ENCODE data around the gene RNF224. TPM values are rescaled to one million over a fixed set of nuclear protein-coding genes. Genes with fewer than 3 reads are reported as not detected.
A peak's percentile ranks its signal among the peaks of the same experiment; 100 is the strongest.
"Not testable (repeated sequence)": the region's sequence is repeated elsewhere in the genome, so short reads cannot be mapped to it uniquely, and the experiment has no call there.

RNF224 gene
- total RNA-seq, 1 donor from 2014 or later = not detected

DNA sequence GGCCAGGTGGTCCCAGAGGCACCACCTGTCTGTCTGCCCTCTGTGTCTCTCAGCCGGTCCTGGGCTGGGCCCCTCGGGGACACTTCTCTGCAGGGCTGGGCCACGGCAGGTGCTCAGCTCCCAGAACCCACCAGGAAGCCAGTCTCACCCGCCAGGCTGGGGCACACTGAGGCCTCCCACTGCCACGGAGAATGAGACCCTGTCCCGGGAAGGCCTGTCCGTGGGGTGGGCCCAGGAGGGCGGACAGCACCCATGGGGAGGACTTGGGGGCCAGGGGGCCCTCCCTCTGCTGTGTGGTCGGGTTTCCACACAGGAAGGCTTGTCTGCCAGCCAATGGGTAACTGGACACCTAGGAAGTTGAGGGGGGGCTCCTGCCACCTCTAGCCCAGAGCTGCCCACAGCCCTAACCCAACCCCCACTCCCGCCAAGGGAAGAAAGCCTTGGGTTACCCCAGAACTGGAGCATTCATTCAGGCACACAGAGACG lies 9.7 kb downstream of the RNF224 start:
- DNase-seq (ENCODE audit: extremely low read depth, low read depth, low spot score) = no peak

- no peak for DNase-seq (ENCODE audit: extremely low read depth, low read depth, low spot score)
Observed at GRCh38 chr9:137237759-137238726, 10.7 kb downstream of the RNF224 start.

- DNase-seq (ENCODE audit: extremely low read depth, low read depth, low spot score) = not testable (repeated sequence)
Observed at GRCh38 chr9:137239541-137240200, 12.4 kb downstream of the RNF224 start.

GRCh38 chr9:137240318-137240840 lies 13.1 kb downstream of the RNF224 start:
- DNase-seq (ENCODE audit: extremely low read depth, low read depth, low spot score) = no peak

DNA sequence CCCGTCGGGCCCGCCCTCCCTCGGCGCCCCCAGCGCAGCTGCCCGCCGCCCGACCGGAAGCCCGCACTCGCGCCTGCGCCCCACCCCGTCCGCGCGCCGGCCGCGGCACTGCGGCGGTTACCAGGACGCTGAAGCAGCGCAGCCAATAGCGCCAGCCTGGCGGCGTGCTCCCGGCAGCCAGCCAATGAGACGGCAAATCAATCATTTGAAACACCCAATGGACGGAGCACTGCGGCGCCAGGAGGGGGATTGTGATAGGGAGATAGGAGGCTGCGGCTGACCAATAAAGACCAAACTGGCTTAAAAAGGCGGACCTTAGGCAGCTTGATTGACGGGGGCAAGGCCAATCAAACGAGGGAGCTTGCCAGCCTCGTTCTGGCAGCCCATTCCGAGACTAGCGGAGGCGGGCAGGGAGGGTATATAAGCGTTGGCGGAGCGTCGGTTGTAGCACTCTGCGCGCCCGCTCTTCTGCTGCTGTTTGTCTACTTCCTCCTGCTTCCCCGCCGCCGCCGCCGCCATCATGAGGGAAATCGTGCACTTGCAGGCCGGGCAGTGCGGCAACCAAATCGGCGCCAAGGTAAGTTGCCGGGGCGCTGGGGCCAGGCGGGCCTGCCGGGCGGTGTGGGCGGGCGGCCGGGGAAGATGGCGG lies 13.7 kb downstream of the RNF224 start, which contains the start of gene TUBB4B:
TUBB4B (plus strand) TSS at position 447 of the 649 bp plus-strand sequence; CDS start at position 521, 74 bp downstream.
- DNase-seq (ENCODE audit: extremely low read depth, low read depth, low spot score) = peak; percentile 97

- no peak for DNase-seq (ENCODE audit: extremely low read depth, low read depth, low spot score)
Observed at GRCh38 chr9:137241490-137242268, 14.4 kb downstream of the RNF224 start.

DNA sequence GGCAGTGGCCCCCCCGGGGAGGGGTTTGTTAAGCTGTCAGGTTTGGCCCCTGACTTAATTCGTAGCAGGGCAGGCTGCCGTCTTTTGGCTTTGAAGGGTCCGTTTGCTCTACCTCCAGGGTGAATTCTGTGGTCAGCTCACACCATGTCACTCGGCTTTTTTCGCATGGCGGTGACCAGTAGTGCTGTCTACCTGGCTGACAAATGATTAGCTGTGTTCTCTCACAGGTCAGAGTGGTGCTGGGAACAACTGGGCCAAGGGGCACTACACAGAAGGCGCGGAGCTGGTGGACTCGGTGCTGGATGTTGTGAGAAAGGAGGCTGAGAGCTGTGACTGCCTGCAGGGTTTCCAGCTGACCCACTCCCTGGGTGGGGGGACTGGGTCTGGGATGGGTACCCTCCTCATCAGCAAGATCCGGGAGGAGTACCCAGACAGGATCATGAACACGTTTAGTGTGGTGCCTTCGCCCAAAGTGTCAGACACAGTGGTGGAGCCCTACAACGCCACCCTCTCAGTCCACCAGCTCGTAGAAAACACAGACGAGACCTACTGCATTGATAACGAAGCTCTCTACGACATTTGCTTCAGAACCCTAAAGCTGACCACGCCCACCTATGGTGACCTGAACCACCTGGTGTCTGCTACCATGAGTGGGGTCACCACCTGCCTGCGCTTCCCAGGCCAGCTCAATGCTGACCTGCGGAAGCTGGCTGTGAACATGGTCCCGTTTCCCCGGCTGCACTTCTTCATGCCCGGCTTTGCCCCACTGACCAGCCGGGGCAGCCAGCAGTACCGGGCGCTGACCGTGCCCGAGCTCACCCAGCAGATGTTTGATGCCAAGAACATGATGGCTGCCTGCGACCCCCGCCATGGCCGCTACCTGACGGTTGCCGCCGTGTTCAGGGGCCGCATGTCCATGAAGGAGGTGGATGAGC lies 15.2 kb downstream of the RNF224 start:
- no peak for DNase-seq (ENCODE audit: extremely low read depth, low read depth, low spot score)

DNA sequence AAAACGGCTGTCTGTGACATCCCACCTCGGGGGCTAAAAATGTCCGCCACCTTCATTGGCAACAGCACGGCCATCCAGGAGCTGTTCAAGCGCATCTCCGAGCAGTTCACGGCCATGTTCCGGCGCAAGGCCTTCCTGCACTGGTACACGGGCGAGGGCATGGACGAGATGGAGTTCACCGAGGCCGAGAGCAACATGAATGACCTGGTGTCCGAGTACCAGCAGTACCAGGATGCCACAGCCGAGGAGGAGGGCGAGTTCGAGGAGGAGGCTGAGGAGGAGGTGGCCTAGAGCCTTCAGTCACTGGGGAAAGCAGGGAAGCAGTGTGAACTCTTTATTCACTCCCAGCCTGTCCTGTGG lies 15.9 kb downstream of the RNF224 start:
- DNase-seq (ENCODE audit: extremely low read depth, low read depth, low spot score) = not testable (repeated sequence)

DNA sequence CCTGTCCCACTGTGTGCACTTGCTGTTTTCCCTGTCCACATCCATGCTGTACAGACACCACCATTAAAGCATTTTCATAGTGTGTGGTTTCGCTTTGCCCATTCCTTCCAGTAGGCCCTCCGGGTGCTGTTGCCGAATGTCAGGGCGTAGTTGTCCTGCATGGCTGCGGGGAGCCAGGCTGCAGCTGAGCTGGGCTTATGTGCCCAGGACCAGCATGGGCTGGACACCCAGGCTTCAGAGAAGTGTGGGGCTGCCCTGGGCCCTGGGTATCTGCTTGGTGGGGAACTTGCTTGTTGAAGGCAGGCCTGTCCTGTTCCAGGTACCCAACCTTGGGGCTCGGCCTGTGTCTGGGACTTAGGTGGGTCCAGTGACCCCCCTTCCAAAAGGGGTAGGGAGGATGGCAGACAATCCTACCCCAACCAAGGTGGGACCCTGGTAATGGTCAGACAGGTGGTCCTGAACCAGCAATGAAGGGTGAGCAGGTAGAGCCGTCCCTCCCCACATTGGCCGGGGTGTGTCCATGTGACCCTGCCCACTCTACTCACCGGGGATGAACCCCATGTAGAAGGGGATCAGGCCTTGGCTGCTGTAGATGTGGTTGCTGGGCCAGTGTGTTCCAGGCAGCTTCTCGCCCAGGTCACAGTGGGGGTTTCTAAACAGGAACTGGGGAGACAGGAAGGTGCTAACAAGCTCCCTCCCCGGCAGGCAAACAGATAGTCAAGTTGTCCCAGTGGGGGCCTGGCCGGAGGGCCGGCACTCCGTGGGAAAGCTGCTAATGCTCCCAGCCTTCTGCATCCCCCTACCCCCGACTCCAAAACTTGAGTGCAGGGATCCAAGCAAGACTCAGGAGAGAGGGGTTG lies 16.6 kb downstream of the RNF224 start:
- DNase-seq (ENCODE audit: extremely low read depth, low read depth, low spot score) = no peak

GRCh38 chr9:137244486-137245449 lies 17.5 kb downstream of the RNF224 start:
- no peak for DNase-seq (ENCODE audit: extremely low read depth, low read depth, low spot score)

- DNase-seq (ENCODE audit: extremely low read depth, low read depth, low spot score) = no peak
Observed at GRCh38 chr9:137245450-137246421, 18.4 kb downstream of the RNF224 start.

DNA sequence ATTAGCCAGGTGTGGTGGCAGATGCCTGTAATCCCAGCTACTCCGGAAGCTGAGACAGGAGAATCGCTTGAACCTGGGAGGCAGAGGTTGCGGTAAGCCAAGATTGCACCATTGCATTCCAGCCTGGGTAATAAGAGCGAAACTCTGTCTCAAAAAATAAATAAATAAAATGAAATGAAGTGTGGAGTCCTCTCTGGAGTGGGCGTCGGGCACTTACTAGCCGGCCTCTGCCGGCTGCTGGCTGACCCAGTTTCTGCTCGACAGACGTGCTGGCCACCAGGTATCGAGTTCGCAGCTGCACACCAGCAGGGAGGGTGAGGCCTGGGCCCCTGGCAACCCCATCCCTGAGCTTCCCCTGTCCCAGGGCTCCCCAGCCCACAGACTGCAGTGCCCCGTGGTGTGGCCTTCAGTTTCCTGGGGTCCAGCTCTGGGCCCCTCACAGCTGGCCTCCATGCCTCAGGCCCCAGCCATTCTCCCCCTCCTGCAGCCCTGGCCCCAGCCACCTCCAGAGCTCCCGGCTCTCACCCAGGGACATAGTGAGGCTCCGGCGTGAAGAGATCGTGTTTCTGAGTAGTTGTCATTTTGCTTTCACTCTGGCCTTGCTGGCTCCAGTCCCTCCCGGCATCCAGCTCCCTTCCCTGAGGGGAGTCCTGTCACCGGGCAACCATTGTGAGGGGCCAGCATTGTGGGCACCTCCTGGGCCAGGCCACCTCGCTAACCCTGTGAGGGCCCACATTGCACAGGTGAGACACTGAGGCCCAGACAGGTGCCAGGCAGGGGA lies 20.0 kb downstream of the RNF224 start:
- DNase-seq (ENCODE audit: extremely low read depth, low read depth, low spot score) = no peak

DNA sequence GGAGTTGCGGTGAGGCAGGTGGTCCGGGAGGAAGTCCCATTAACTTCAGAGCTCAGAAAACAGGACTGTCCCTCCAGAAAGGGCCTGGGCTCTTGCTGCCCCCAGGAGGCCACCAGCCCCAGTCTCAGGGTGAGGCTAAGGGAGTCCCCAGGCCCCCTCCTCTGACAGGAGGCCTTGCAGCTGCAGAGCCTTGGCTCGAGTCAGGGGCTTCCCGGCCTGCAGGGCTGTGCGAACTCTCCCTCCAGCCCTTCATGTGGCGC lies 20.5 kb downstream of the RNF224 start:
- no peak for DNase-seq (ENCODE audit: extremely low read depth, low read depth, low spot score)

GRCh38 chr9:137250329-137251193 lies 23.3 kb downstream of the RNF224 start:
- no peak for DNase-seq (ENCODE audit: extremely low read depth, low read depth, low spot score)

DNA sequence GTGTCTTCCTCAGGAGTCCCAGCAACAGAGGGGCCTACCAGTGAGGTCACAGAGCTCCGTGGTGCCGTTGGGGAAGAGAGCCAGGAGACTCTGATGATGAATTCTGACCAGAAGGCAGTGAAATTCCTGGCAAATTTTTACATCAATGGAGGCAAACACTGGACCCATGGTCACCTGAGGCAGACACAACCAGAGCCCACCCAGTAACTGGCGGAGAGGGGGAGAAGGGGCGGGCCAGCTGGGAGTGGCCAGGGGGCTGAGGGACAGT lies 23.8 kb downstream of the RNF224 start, which contains the start of gene STPG3:
STPG3 (plus strand) TSS at position 93 of the 268 bp plus-strand sequence; CDS start at position 94, 1 bp downstream.
- DNase-seq (ENCODE audit: extremely low read depth, low read depth, low spot score) = no peak
